Measurements from ENCODE around the gene SOX15. TPM values are rescaled to one million over a fixed set of nuclear protein-coding genes. Genes with fewer than 3 reads are reported as not detected.

Gene SOX15
- total and polyA plus RNA-seq, 2 of the 4 experiments (the other 2 are of a cell fraction): 0.18 to 0.62 TPM

DNA sequence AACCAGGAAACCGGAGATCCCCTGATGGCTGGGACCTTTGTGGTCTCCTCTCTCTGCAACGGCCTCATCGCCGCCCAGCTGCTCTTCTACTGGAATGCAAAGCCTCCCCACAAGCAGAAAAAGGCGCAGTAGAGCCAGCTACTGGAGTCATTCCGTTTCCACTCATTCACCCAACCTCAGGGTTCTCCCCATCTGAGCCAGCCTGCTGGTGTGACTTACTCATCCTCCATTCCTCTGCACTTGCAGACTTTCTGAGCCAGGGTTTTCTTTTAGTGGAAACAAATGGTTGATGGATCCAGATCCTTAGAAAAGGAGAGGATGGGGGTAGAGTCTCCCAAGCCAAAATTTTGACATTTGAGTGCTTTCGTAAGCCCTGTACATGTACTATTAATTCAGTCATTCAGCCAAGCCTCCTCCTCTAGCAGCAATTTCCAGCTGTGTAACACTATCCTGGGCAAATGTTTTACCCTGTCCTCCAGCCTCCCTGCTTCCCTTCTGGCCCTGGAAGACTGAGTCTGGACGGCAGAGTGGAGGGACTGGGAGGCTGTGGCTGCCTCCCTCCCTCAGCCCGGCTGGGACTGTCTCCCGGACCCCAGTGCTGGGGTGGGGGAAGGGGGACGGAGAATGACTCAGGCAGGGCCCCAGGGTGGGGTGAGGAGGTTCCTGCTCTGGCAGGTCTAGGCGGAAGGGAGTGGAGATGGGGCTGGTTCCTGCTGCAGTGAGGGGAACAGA lies 2.3 kb downstream of the SOX15 start:
- H3K27ac ChIP-seq (ENCODE audit: insufficient read depth, low read length): peak overlapping the region; percentile 82
- BruUV-seq (replicated peaks): no TSS peak
- peak overlapping the region; percentile 71 for H4K91ac ChIP-seq (ENCODE audit: insufficient read depth, low read depth, low read length)
- peak overlapping the region; percentile 90 for H2BK5ac ChIP-seq (ENCODE audit: low read depth, low read length, poor library complexity, severe bottlenecking)
- no peak overlapping the region for H3K18ac ChIP-seq (ENCODE audit: low read depth, low read length)
- H3K14ac ChIP-seq (replicated peaks; ENCODE audit: low read depth, low read length): peak overlapping the region; percentile 78
- H4K20me1 ChIP-seq (ENCODE audit: insufficient read depth, low read length): peaks cover 15% of the 10 kb centered on the region
- H2BK120ac ChIP-seq (ENCODE audit: low read depth, low read length): peak overlapping the region; percentile 35; the same call in 1 of the 2 replicates
- H4K8ac ChIP-seq (ENCODE audit: low read depth in 2 of 2, low read length in 2 of 2): peak overlapping the region; percentile 20 to 87; a peak in 3 of 4 replicates
- POLR2A ChIA-PET (ENCODE audit: unreplicated experiment): interaction anchor here (1.4 kb wide), 1 partner anchor 11 kb away, joined by 4 read pairs; no protein-coding TSS in a partner anchor
- peak overlapping the region; percentile 9; the same call in 1 of the 2 replicates for H2BK20ac ChIP-seq (ENCODE audit: low read depth, low read length)
- peak overlapping the region; percentile 13; the same call in 1 of the 2 replicates for H3K9ac ChIP-seq (ENCODE audit: low read depth, low read length)
- peak overlapping the region; percentile 88 for H3K23ac ChIP-seq (ENCODE audit: low read depth, low read length)
- H2AK5ac ChIP-seq (ENCODE audit: low read depth, low read length): peak overlapping the region; percentile 76
- H3K27me3 ChIP-seq (ENCODE audit: control insufficient read depth, insufficient read depth, low read length): no peaks in the 10 kb centered on the region
- ATAC-seq (ENCODE audit: low read depth): peak; percentile 52
- H3K9me3 ChIP-seq (ENCODE audit: control insufficient read depth, insufficient read depth, low read length): no peaks in the 10 kb centered on the region
- H3K4me3 ChIP-seq (ENCODE audit: insufficient read depth, low read depth, low read length): no peak overlapping the region
- peak overlapping the region; percentile 60 for H3K56ac ChIP-seq (ENCODE audit: extremely low read depth, insufficient read depth, low read length)
- CTCF ChIA-PET: interaction anchor here (0.9 kb wide), 1 partner anchor 27 kb away, joined by 4 read pairs; no protein-coding TSS in a partner anchor
- in situ Hi-C loops (cut with MboI; ENCODE audit: low sequenced_read_pairs) (no loop called here), dilution Hi-C loops (cut with HindIII; ENCODE audit: low sequenced_read_pairs, unreplicated experiment) (no loop called here), intact Hi-C loops (cut with micrococcal nuclease) (loop anchor here (1.0 to 2.0 kb wide), 2 partner anchors 101 to 307 kb away; partner anchors contain the start of genes SLC2A4 and WRAP53)
- peak overlapping the region; percentile 73 for H2AFZ ChIP-seq (replicated peaks; ENCODE audit: low read length, poor library complexity)
- peak overlapping the region; percentile 36 for H3K4me2 ChIP-seq (ENCODE audit: low read depth, low read length)
- peaks cover 21 to 77% of the 10 kb centered on the region in 2 experiments for H3K79me1 ChIP-seq (ENCODE audit: low read depth in 1 of 2, low read length in 2 of 2)
- DNase-seq: peak; percentile 98
- H2BK15ac ChIP-seq (ENCODE audit: low read depth, low read length): peak overlapping the region; percentile 64; the same call in 2 of the 3 replicates
- H4K5ac ChIP-seq (ENCODE audit: low read depth, low read length): peak overlapping the region; percentile 35; the same call in 1 of the 2 replicates
- peak overlapping the region; percentile 90 for H3K4ac ChIP-seq (ENCODE audit: low read depth, low read length)
- peaks cover 42% of the 10 kb centered on the region for H3K4me1 ChIP-seq (ENCODE audit: control insufficient read depth, insufficient read depth, low read length)
- peaks cover 18% of the 10 kb centered on the region for H3K9me1 ChIP-seq (ENCODE audit: insufficient read depth, low read length)
- peak overlapping the region; percentile 96 for H2AK9ac ChIP-seq (replicated peaks; ENCODE audit: low read depth, low read length, poor library complexity)
- 7% methylated on average over 4 of the region's 12 CpGs; no CpG with 5 or more reads in 1 of the 2 experiments for WGBS, 2 experiments (ENCODE audit: extremely low coverage in 2 of 2, insufficient read length in 1 of 2)
- H3K36me3 ChIP-seq (ENCODE audit: control insufficient read depth, insufficient read depth, low read length): peaks cover 29% of the 10 kb centered on the region
- TF ChIP-seq, protein P1, sequence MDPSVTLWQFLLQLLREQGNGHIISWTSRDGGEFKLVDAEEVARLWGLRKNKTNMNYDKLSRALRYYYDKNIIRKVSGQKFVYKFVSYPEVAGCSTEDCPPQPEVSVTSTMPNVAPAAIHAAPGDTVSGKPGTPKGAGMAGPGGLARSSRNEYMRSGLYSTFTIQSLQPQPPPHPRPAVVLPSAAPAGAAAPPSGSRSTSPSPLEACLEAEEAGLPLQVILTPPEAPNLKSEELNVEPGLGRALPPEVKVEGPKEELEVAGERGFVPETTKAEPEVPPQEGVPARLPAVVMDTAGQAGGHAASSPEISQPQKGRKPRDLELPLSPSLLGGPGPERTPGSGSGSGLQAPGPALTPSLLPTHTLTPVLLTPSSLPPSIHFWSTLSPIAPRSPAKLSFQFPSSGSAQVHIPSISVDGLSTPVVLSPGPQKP (IDR thresholded peaks at IDR 0.05; ENCODE audit: borderline replicate concordance, low read depth, low read length): no peak
- TF ChIP-seq RCOR1 (IDR thresholded peaks at IDR 0.05; ENCODE audit: insufficient replicate concordance, low read length): peak; percentile 63
- TF ChIP-seq MAZ (IDR thresholded peaks at IDR 0.05; ENCODE audit: borderline replicate concordance, low read depth, low read length): peak; percentile 63
- no peak for TF ChIP-seq NFE2L2 (IDR thresholded peaks at IDR 0.05; ENCODE audit: low read depth, low read length)
- peak; percentile 54; the same call in 1 of the 2 replicates for TF ChIP-seq FOS (IDR thresholded peaks at IDR 0.05; ENCODE audit: low read depth, low read length)
- TF ChIP-seq POLR2A (IDR thresholded peaks at IDR 0.05; ENCODE audit: low read depth, low read length): 0 out of 2 replicates have a peak, but pooled peaks have one; percentile 46
- TF ChIP-seq MXI1 (IDR thresholded peaks at IDR 0.05; ENCODE audit: borderline replicate concordance, low read depth, low read length): no peak
- TF ChIP-seq CHD1 (IDR thresholded peaks at IDR 0.05; ENCODE audit: low read depth, low read length): no peak
- TF ChIP-seq, protein P2, sequence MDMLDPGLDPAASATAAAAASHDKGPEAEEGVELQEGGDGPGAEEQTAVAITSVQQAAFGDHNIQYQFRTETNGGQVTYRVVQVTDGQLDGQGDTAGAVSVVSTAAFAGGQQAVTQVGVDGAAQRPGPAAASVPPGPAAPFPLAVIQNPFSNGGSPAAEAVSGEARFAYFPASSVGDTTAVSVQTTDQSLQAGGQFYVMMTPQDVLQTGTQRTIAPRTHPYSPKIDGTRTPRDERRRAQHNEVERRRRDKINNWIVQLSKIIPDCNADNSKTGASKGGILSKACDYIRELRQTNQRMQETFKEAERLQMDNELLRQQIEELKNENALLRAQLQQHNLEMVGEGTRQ (IDR thresholded peaks at IDR 0.05; ENCODE audit: low read depth, low read length): no peak
- TF ChIP-seq SMC3 (IDR thresholded peaks at IDR 0.05; ENCODE audit: low read depth, low read length): no peak
- peak; percentile 35 for TF ChIP-seq RAD21 (IDR thresholded peaks at IDR 0.05; ENCODE audit: low read length)
- no peak for TF ChIP-seq RFX5 (IDR thresholded peaks at IDR 0.05; ENCODE audit: low read depth, low read length)
- no peak for TF ChIP-seq CEBPB (IDR thresholded peaks at IDR 0.05; ENCODE audit: low read depth, low read length)
- no peak for TF ChIP-seq BHLHE40 (IDR thresholded peaks at IDR 0.05; ENCODE audit: low read depth, low read length)
- TF ChIP-seq MAFK (IDR thresholded peaks at IDR 0.05; ENCODE audit: low read depth, low read length): no peak
